A549 (cell line): Measurements from ENCODE around the gene UNC5CL. TPM values are rescaled to one million over a fixed set of nuclear protein-coding genes. Genes with fewer than 3 reads are reported as not detected.
A peak's percentile ranks its signal among the peaks of the same experiment; 100 is the strongest.

Source experiments
- ATAC-seq, 2 experiments: fragments of 200-7000 bp in 1 of 2; fragments of >200 bp in 1 of 2; cut with Nextera tagmentation in 1 of 2; cut with Tn5 transposase in 1 of 2; 3 replicates each; pipeline versions ENCODE4 v1.8.0 to v1.9.1; 2018 to 2020; ENCODE audit warnings: mild to moderate bottlenecking in 1 of 2, moderate library complexity in 1 of 2
- CTCF ChIA-PET: fragments of 300-600 bp; sonication (Branson Sonifier 250); formaldehyde crosslinking; extraction: SDS; loops from one replicate; lab custom pipeline; 2021; ENCODE audit warnings: antibody characterized with exemption, inconsistent platforms; lab: Yijun Ruan, JAX
- POLR2A ChIA-PET: fragments of 350-600 bp; formaldehyde crosslinking; extraction: SDS; loops from one replicate; lab custom pipeline; 2021; ENCODE audit warnings: antibody characterized with exemption, inconsistent platforms; lab: Yijun Ruan, JAX
- DNase-seq, 2 experiments: peaks; one replicate each; pipeline versions ENCODE4 v3.0.0 to v3.0.0-alpha.2; 2011 to 2016; ENCODE audit warnings: low read depth in 1 of 2, low spot score in 1 of 2
- FAIRE-seq: peaks from 2 replicates; lab custom pipeline; 2011; peaks lifted over from hg19 to GRCh38; lab: Jason Lieb, UNC
- H3K27ac ChIP-seq, 2 experiments: fragments of >200 bp; sonication (Bioruptor Twin); formaldehyde crosslinking; 3 replicates each; pipeline ENCODE4 v1.5.1; 2016 to 2017
- H3K4me1 ChIP-seq: fragments of >200 bp; sonication (Bioruptor Twin); formaldehyde crosslinking; 3 replicates; pipeline ENCODE4 v1.6.1; 2016
- H3K4me2 ChIP-seq: fragments of >200 bp; sonication (Bioruptor Twin); formaldehyde crosslinking; 3 replicates; pipeline ENCODE4 v1.6.1; 2016
- H3K4me3 ChIP-seq: fragments of >200 bp; sonication (Bioruptor Twin); formaldehyde crosslinking; 3 replicates; pipeline ENCODE4 v1.5.1; 2016
- H3K9me3 ChIP-seq: fragments of >200 bp; sonication (Bioruptor Twin); formaldehyde crosslinking; 3 replicates; pipeline ENCODE4 v1.6.1; 2016
- ATOH8 ChIP-seq: fragments of 250-450 bp; sonication (Bioruptor Pico); IDR thresholded peaks from 2 replicates; pipeline ENCODE4 v1.5.0; 2020; ENCODE audit warnings: low read depth, mild to moderate bottlenecking, moderate library complexity
- BCL3 ChIP-seq: fragments of >200 bp; sonication (Bioruptor Twin); formaldehyde crosslinking; IDR thresholded peaks from 3 replicates; pipeline ENCODE4 v1.6.1; 2016
- CBX2 ChIP-seq: fragments of 200-600 bp; sonication (generic); IDR thresholded peaks from 2 replicates; pipeline ENCODE4 v1.6.1; 2016; ENCODE audit warnings: low read depth, mild to moderate bottlenecking, borderline replicate concordance
- CEBPB ChIP-seq, 2 experiments: fragments of >200 bp in 1 of 2; sonication (Bioruptor Twin) in 1 of 2; formaldehyde crosslinking in 1 of 2; IDR thresholded peaks; 2 replicates each; pipeline ENCODE4 v1.6.1; 2012 to 2016
- EP300 ChIP-seq, 2 experiments: fragments of >200 bp; sonication (Bioruptor Twin); formaldehyde crosslinking; IDR thresholded peaks; 2 replicates in 1 of 2; 3 replicates in 1 of 2; pipeline ENCODE4 v1.6.1; 2016 to 2017
- ESRRA ChIP-seq: fragments of 150-350 bp; IDR thresholded peaks from 2 replicates; pipeline ENCODE4 v1.6.1; 2014; ENCODE audit warnings: mild to moderate bottlenecking, low read length, borderline replicate concordance
- FOSL2 ChIP-seq, 2 experiments: fragments of 450-650 bp in 1 of 2; fragments of >200 bp in 1 of 2; sonication (Bioruptor Twin) in 1 of 2; formaldehyde crosslinking; IDR thresholded peaks; 2 replicates each; pipeline versions ENCODE4 v1.5.0 to v1.6.1; 2016 to 2020; ENCODE audit warnings: mild to moderate bottlenecking in 1 of 2, moderate library complexity in 1 of 2
- FOXS1 ChIP-seq: fragments of 250-450 bp; sonication (Bioruptor Pico); IDR thresholded peaks from 2 replicates; pipeline ENCODE4 v1.5.0; 2020; ENCODE audit warnings: mild to moderate bottlenecking, moderate library complexity
- HOXB13 ChIP-seq: fragments of 250-450 bp; sonication (Bioruptor Pico); IDR thresholded peaks from 2 replicates; pipeline ENCODE4 v1.5.0; 2020; ENCODE audit warnings: low read depth, mild to moderate bottlenecking, moderate library complexity
- JUNB ChIP-seq: fragments of >200 bp; sonication (Bioruptor Twin); formaldehyde crosslinking; IDR thresholded peaks from 2 replicates; pipeline ENCODE4 v1.6.1; 2016
- POLR2AphosphoS2 ChIP-seq: conservative IDR thresholded peaks from 2 replicates; pipeline ENCODE4 v1.6.1; 2012; ENCODE audit warnings: low read length, improper control_type of control experiment, inconsistent platforms
- RCOR1 ChIP-seq: fragments of 150-350 bp; IDR thresholded peaks from 2 replicates; pipeline ENCODE4 v1.6.1; 2014; ENCODE audit warnings: antibody characterized with exemption, low read length, low read depth
- RFX5 ChIP-seq: fragments of 450-650 bp; IDR thresholded peaks from 2 replicates; pipeline ENCODE4 v1.7.1; 2014; ENCODE audit warnings: antibody characterized with exemption, mild to moderate bottlenecking, moderate library complexity
- SREBF2 ChIP-seq: fragments of 450-650 bp; IDR thresholded peaks from 2 replicates; pipeline ENCODE4 v1.6.1; 2014; ENCODE audit warnings: mild to moderate bottlenecking, moderate library complexity
- ZC3H11A ChIP-seq: fragments of 450-650 bp; IDR thresholded peaks from 2 replicates; pipeline ENCODE4 v1.6.1; 2014; ENCODE audit warnings: antibody characterized with exemption, mild to moderate bottlenecking
- WGBS: methylation state at CpG from one replicate; pipeline ENCODE4 v1.1.6; 2017; ENCODE audit errors: missing lambda C conversion rate; 5-methylcytosine and 5-hydroxymethylcytosine counted together
- polyA plus RNA-seq, 4 experiments: library from polyadenylated mRNA; depleted of rRNA in 3 of 4; stranded (reverse); fragments of >200 nt; fragmentation: RNase III in 1 of 4; extraction: RNeasy Plus Mini Kit Qiagen cat#74134 plus additional on column Dnase treatment in 1 of 4; gene quantifications; 2 replicates in 3 of 4; 3 replicates in 1 of 4; pipeline ENCODE4 v1.2.3, GENCODE V29; 2011 to 2017
- TF ChIP-seq, protein P1 (sequence below): fragments of >200 bp; sonication (Bioruptor Twin); formaldehyde crosslinking; IDR thresholded peaks from 2 replicates; pipeline ENCODE4 v1.6.1; 2016
- TF ChIP-seq, protein P2 (sequence below): IDR thresholded peaks from 2 replicates; pipeline ENCODE4 v1.6.1; 2012; ENCODE audit warnings: low read depth, borderline replicate concordance
- TF ChIP-seq, protein P3 (sequence below): IDR thresholded peaks from 2 replicates; pipeline ENCODE4 v1.6.1; 2012
- TF ChIP-seq, protein P4 (sequence below): fragments of 200-600 bp; sonication (generic); IDR thresholded peaks from 2 replicates; pipeline ENCODE4 v1.6.1; 2016; ENCODE audit warnings: antibody characterized with exemption, mild to moderate bottlenecking, moderate library complexity

The UNC5CL gene
- polyA plus RNA-seq, 2 of the 4 experiments (the other 2 are of a cell fraction) = 1.1 to 2.8 TPM

GRCh38 chr6:41032830-41033229, 6.2 kb downstream of the UNC5CL start:
- ATAC-seq (no peak), FAIRE-seq (no peak), DNase-seq (no peak)
- WGBS = 98% methylated on average over 8 of the region's 15 CpGs
- ChIA-PET CTCF (no interaction called here), POLR2A (no interaction called here)
- Histone ChIP-seq H3K4me3 (no peak overlapping the region), H3K4me2 (no peak overlapping the region), H3K4me1 (peaks cover 25% of the 10 kb centered on the region), H3K9me3 (no peaks in the 10 kb centered on the region), H3K27ac (no peak overlapping the region)
- TF ChIP-seq, protein P1, sequence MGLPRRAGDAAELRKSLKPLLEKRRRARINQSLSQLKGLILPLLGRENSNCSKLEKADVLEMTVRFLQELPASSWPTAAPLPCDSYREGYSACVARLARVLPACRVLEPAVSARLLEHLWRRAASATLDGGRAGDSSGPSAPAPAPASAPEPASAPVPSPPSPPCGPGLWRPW = no peak
- TF ChIP-seq, protein P2, sequence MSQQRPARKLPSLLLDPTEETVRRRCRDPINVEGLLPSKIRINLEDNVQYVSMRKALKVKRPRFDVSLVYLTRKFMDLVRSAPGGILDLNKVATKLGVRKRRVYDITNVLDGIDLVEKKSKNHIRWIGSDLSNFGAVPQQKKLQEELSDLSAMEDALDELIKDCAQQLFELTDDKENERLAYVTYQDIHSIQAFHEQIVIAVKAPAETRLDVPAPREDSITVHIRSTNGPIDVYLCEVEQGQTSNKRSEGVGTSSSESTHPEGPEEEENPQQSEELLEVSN = no peak
- TF ChIP-seq, protein P3, sequence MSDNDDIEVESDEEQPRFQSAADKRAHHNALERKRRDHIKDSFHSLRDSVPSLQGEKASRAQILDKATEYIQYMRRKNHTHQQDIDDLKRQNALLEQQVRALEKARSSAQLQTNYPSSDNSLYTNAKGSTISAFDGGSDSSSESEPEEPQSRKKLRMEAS = no peak
- no peak for TF ChIP-seq ESRRA
- no peak for TF ChIP-seq CBX2
- TF ChIP-seq FOSL2 (IDR thresholded peaks at IDR 0.05) = no peak
- TF ChIP-seq FOSL2 (CRISPR knock-in tag; IDR thresholded peaks at IDR 0.05) = no peak
- no peak for TF ChIP-seq CEBPB (IDR thresholded peaks at IDR 0.05)
- TF ChIP-seq POLR2AphosphoS2 = no peak
- no peak for TF ChIP-seq ATOH8 (CRISPR knock-in tag)
- no peak for TF ChIP-seq RFX5
- no peak for TF ChIP-seq EP300 (IDR thresholded peaks at IDR 0.05)
- TF ChIP-seq HOXB13 = no peak
- no peak for TF ChIP-seq RCOR1

- TF ChIP-seq, protein P4, sequence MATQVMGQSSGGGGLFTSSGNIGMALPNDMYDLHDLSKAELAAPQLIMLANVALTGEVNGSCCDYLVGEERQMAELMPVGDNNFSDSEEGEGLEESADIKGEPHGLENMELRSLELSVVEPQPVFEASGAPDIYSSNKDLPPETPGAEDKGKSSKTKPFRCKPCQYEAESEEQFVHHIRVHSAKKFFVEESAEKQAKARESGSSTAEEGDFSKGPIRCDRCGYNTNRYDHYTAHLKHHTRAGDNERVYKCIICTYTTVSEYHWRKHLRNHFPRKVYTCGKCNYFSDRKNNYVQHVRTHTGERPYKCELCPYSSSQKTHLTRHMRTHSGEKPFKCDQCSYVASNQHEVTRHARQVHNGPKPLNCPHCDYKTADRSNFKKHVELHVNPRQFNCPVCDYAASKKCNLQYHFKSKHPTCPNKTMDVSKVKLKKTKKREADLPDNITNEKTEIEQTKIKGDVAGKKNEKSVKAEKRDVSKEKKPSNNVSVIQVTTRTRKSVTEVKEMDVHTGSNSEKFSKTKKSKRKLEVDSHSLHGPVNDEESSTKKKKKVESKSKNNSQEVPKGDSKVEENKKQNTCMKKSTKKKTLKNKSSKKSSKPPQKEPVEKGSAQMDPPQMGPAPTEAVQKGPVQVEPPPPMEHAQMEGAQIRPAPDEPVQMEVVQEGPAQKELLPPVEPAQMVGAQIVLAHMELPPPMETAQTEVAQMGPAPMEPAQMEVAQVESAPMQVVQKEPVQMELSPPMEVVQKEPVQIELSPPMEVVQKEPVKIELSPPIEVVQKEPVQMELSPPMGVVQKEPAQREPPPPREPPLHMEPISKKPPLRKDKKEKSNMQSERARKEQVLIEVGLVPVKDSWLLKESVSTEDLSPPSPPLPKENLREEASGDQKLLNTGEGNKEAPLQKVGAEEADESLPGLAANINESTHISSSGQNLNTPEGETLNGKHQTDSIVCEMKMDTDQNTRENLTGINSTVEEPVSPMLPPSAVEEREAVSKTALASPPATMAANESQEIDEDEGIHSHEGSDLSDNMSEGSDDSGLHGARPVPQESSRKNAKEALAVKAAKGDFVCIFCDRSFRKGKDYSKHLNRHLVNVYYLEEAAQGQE = no peak
- no peak for TF ChIP-seq ZC3H11A
- TF ChIP-seq BCL3 = no peak
- TF ChIP-seq SREBF2 = no peak
- no peak for TF ChIP-seq JUNB
- no peak for TF ChIP-seq FOXS1 (CRISPR knock-in tag)
- no peak for FAIRE-seq
- DNase-seq = no peak
- ChIA-PET POLR2A (interaction anchor here (1.1 kb wide), 1 partner anchor 44 kb away, joined by 3 read pairs; the partner anchor contains the start of genes NFYA and OARD1), CTCF (interaction anchor here (0.6 to 8.0 kb wide), 44 partner anchors 8 to 1682 kb away, joined by 3 to 71 read pairs (median 4); partner anchors contain the start of gene UNC5CL)
- peaks cover 12% of the 10 kb centered on the region; the same call in 2 of the 3 replicates for H3K4me1 ChIP-seq
- peak overlapping the region; percentile 67 to 85 for H3K27ac ChIP-seq
- no peak overlapping the region for H3K4me3 ChIP-seq
- ATAC-seq = no peak; a peak in 2 of 6 replicates
- no peaks in the 10 kb centered on the region for H3K9me3 ChIP-seq
- 87% methylated on average over 11 of the region's 13 CpGs for WGBS
- peak overlapping the region; percentile 62 for H3K4me2 ChIP-seq
These were observed 10.2 kb downstream of the UNC5CL start for GRCh38 chr6:41028561-41029412.
